Activated CD4-positive, alpha-beta T cell treated with anti-CD3 and anti-CD28 coated beads, Interleukin-2, amount 10 ng/mL, durations not matched to agents 24 days and 14 days (primary cell): ENCODE measurements around the gene VWF. TPM values are rescaled to one million over a fixed set of nuclear protein-coding genes. Genes with fewer than 3 reads are reported as not detected.

Experiments used
- DNase-seq: peaks from one replicate; pipeline ENCODE4 v3.0.0; 2022
- H3K27ac Mint-ChIP-seq: one replicate; pipeline ENCODE4 v1.8.0; 2022; ENCODE audit warnings: mild to moderate bottlenecking, mixed read lengths
- H3K27me3 Mint-ChIP-seq: one replicate; pipeline ENCODE4 v1.8.0; 2022; ENCODE audit warnings: mixed read lengths
- H3K36me3 Mint-ChIP-seq: one replicate; pipeline ENCODE4 v1.8.0; 2022; ENCODE audit warnings: low read depth, mild to moderate bottlenecking, mixed read lengths
- H3K4me1 Mint-ChIP-seq: one replicate; pipeline ENCODE4 v1.8.0; 2021; ENCODE audit warnings: mixed read lengths
- H3K4me3 Mint-ChIP-seq: one replicate; pipeline ENCODE4 v1.8.0; 2022; ENCODE audit warnings: mild to moderate bottlenecking, moderate library complexity, mixed read lengths
- H3K9me3 Mint-ChIP-seq: one replicate; pipeline ENCODE4 v1.8.0; 2021; ENCODE audit warnings: mixed read lengths
- intact Hi-C: fragments of 100-400 bp; cut with micrococcal nuclease; formaldehyde crosslinking; loops from one replicate; pipeline ENCODE4 v1.15.1; 2023
- total RNA-seq: library from RNA; stranded (reverse); gene quantifications from 2 replicates; pipeline ENCODE4 v1.2.3, GENCODE V29; 2022

Gene VWF
- total RNA-seq, 1 donor from 2014 or later, result not detected

GRCh38 chr12:6059860-6060565 lies 64.5 kb downstream of the VWF start:
- intact Hi-C loops, result loop anchor here (5.0 kb wide), 1 partner anchor 137 kb away; no protein-coding TSS in a partner anchor

GRCh38 chr12:6059221-6059620 lies 65.2 kb downstream of the VWF start:
- intact Hi-C loops, result no loop called here
- H3K4me1 Mint-ChIP-seq, result peaks cover 2% of the 10 kb centered on the region

More at GRCh38 chr12:6059860-6060565, 64.5 kb downstream of the VWF start:
- Mint-ChIP-seq H3K9me3 (no peaks in the 10 kb centered on the region), H3K4me1 (peaks cover 2% of the 10 kb centered on the region), H3K27me3 (peaks cover 13% of the 10 kb centered on the region), H3K27ac (no peak overlapping the region), H3K36me3 (no peaks in the 10 kb centered on the region), H3K4me3 (no peak overlapping the region)
- DNase-seq, result no peak

DNA sequence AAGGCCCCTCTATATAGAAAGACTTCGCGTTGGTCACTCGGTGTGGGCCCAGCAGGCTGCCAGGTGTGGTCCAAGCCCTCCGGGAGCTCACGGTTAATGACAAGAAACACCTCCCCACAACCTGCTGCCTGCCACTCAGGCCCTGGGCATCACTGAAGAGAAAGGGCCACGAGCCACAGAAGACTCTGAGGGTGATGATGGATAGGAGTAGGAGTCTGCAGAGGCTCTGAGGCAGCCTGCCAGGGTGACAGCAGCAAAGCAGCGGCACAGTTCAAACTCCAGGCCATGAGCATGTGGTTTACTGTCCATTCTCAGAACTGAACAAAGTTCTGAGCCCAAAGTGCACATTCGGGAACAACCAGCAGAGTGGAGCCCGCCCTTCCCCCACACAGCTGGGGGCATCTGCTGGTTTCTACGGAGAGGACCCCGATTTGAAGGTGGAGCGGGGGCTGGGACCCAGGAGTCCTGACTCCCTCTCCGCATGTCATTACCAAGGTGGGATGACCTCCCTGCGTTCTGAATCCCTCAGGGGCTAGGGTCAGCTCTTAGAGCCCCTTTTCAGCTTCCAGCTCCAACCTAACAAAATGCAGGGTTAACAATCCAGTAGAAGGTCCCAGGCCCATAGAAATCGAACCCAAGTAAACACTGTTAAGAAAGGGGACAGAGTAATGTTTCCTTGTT lies 65.8 kb downstream of the VWF start:
- no peak for DNase-seq
- intact Hi-C loops, result no loop called here
- Mint-ChIP-seq H3K9me3 (no peaks in the 10 kb centered on the region), H3K27ac (no peak overlapping the region), H3K27me3 (peaks cover 14% of the 10 kb centered on the region), H3K36me3 (no peaks in the 10 kb centered on the region), H3K4me1 (peaks cover 2% of the 10 kb centered on the region), H3K4me3 (no peak overlapping the region)

More at GRCh38 chr12:6059221-6059620, 65.2 kb downstream of the VWF start:
- Mint-ChIP-seq H3K4me3 (no peak overlapping the region), H3K9me3 (no peaks in the 10 kb centered on the region), H3K27ac (no peak overlapping the region), H3K36me3 (no peaks in the 10 kb centered on the region), H3K27me3 (peaks cover 13% of the 10 kb centered on the region)
- DNase-seq, result no peak

DNA sequence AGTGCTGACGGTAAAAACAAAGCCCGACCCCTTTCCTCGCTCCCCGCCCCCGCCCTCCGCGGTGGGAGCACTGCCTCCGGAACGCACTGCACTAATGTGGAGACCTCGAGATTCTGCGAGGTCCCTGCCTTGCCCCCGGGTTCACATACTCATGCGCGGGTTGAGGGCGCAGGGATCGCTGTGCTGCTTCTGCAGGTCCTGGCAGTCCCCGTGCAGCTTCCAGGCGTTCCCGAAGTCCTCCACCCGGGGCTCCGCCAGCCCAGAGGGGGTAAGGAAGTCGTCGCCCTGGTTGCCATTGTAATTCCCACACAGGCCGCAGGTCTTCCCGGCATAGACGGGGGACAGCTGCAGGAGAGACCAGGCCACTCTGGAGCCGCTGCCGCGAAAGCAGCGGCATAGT lies 66.8 kb downstream of the VWF start:
- no peak for DNase-seq
- Mint-ChIP-seq H3K27me3 (peaks cover 13% of the 10 kb centered on the region), H3K4me3 (no peak overlapping the region)

DNA sequence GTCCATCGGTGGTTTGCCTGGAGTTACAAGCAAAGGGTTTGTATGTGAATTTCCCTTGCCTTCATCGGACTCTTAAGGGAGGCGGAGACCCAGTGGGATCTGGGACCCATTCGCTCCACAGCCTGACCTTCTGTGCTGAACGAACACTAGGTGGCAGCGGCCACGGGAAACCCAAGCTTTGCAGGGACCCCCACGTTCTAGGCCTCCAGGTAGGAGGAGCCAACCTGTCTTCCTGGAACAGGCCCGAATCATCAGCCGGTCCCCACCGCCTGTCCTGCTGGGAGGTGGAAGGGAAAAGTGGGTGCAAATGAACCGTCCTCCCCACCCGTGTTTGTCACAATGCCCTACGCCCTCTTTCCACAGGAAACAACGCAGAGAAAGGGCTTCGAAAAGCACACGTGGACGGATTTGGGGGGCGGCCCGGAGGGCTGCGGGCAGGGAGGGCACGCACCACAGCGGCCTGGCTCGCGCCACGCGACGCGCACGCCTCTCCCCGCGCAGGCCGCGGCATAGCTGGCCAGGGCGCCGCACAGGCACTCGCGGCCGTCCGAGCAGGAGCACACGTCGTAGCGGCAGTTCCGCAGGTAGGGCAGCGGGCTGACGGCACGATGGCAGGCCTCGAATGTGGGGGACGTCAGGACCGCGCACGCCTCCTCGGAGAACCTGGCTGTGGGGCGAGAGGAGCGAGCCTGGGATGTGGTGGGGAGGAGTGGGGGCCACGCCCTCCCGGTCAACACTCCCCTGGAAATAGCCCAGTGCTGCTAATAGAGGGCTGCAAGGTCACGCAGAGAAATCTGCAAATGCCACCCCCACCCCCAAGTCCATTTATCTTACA lies 67.8 kb downstream of the VWF start:
- Mint-ChIP-seq H3K9me3 (no peaks in the 10 kb centered on the region), H3K4me1 (no peaks in the 10 kb centered on the region), H3K27me3 (peaks cover 13% of the 10 kb centered on the region), H3K4me3 (no peak overlapping the region), H3K27ac (no peak overlapping the region), H3K36me3 (no peaks in the 10 kb centered on the region)
- no peak for DNase-seq
- intact Hi-C loops, result no loop called here

More for the DNA sequence above, 66.8 kb downstream of the VWF start:
- no peaks in the 10 kb centered on the region for H3K9me3 Mint-ChIP-seq
- H3K27ac Mint-ChIP-seq, result no peak overlapping the region
- H3K4me1 Mint-ChIP-seq, result no peaks in the 10 kb centered on the region
- no peaks in the 10 kb centered on the region for H3K36me3 Mint-ChIP-seq
- intact Hi-C loops, result no loop called here

- intact Hi-C loops, result no loop called here
- Mint-ChIP-seq H3K27ac (no peak overlapping the region), H3K4me1 (no peaks in the 10 kb centered on the region), H3K27me3 (peaks cover 10% of the 10 kb centered on the region), H3K9me3 (no peaks in the 10 kb centered on the region), H3K4me3 (no peak overlapping the region), H3K36me3 (no peaks in the 10 kb centered on the region)
- no peak for DNase-seq
Measured at GRCh38 chr12:6053541-6053940, 70.9 kb downstream of the VWF start.

- no peak overlapping the region for H3K27ac Mint-ChIP-seq
- no peaks in the 10 kb centered on the region for H3K36me3 Mint-ChIP-seq
- no peaks in the 10 kb centered on the region for H3K4me1 Mint-ChIP-seq
- H3K9me3 Mint-ChIP-seq, result no peaks in the 10 kb centered on the region
- intact Hi-C loops, result no loop called here
- no peak overlapping the region for H3K4me3 Mint-ChIP-seq
- no peak for DNase-seq
- H3K27me3 Mint-ChIP-seq, result peaks cover 10% of the 10 kb centered on the region
Measured at GRCh38 chr12:6052940-6053329, 71.5 kb downstream of the VWF start.

DNA sequence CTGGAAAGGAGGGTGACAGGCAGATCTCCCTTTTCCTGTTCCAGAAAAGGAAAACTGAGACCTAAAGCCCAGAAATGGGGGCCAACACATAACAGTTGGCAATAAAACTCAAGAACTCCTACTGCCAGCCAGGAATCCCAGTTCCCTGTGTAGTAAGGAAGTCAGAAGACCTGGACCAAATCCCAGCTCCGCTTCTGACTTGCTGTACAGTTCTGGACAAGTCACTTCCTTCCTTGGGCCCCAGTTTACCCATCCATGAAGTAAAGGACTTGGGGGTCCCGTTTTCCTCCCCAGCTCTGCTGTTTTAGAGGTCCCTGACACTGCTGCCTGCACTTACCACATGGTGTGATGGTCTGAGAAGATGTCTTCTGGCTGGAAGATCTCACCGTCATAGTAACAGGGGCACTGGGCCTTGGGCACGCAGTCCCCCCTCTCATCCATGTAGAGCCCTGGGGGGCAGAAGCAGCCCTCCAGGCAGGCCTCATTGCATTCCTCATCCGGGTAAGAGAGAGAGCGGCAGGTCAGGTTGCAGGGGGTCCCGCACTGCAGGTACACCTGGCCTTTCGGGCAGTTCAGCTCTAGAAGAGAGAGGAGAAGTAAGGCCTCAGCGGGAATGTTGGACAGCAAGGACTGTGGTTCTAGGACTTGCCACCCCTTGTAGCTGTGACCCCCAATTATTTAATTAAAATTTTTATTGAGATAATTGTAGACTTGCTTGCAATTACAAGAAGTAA lies 72.1 kb downstream of the VWF start:
- no peaks in the 10 kb centered on the region for H3K36me3 Mint-ChIP-seq

GRCh38 chr12:6049992-6050391 lies 74.5 kb downstream of the VWF start:
- no peaks in the 10 kb centered on the region for H3K9me3 Mint-ChIP-seq
- H3K27me3 Mint-ChIP-seq, result peaks cover 4% of the 10 kb centered on the region
- intact Hi-C loops, result no loop called here
- H3K36me3 Mint-ChIP-seq, result no peaks in the 10 kb centered on the region
- no peak for DNase-seq
- H3K4me3 Mint-ChIP-seq, result no peak overlapping the region
- no peaks in the 10 kb centered on the region for H3K4me1 Mint-ChIP-seq
- no peak overlapping the region for H3K27ac Mint-ChIP-seq

More for the DNA sequence above, 72.1 kb downstream of the VWF start:
- H3K4me1 Mint-ChIP-seq, result no peaks in the 10 kb centered on the region
- H3K27ac Mint-ChIP-seq, result no peak overlapping the region
- no peak overlapping the region for H3K4me3 Mint-ChIP-seq
- H3K27me3 Mint-ChIP-seq, result peaks cover 10% of the 10 kb centered on the region
- H3K9me3 Mint-ChIP-seq, result no peaks in the 10 kb centered on the region
- DNase-seq, result no peak
- intact Hi-C loops, result no loop called here

DNA sequence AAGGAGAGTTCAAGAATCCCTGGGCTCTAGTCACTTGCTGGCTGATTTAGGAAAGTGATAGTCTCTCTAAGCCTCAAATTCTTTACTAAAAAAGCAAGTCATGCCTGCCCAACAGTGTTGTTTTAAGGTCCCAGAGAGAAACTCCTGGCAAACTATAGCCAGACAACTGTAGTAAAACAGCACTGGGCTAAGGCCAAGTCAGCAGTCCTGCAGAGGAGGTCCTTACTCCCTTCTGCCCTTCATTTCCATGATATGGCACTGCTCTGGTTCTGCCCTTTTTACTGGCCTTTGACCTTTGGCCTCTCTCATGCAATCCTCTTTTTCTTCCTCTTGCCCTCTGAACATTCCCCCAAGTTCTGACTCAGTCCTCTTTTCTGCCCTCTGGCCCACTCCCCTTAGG lies 74.9 kb downstream of the VWF start:
- Mint-ChIP-seq H3K9me3 (no peaks in the 10 kb centered on the region), H3K36me3 (no peaks in the 10 kb centered on the region), H3K27me3 (peaks cover 4% of the 10 kb centered on the region), H3K27ac (no peak overlapping the region), H3K4me1 (no peaks in the 10 kb centered on the region), H3K4me3 (no peak overlapping the region)
- intact Hi-C loops, result no loop called here
- DNase-seq, result no peak

DNA sequence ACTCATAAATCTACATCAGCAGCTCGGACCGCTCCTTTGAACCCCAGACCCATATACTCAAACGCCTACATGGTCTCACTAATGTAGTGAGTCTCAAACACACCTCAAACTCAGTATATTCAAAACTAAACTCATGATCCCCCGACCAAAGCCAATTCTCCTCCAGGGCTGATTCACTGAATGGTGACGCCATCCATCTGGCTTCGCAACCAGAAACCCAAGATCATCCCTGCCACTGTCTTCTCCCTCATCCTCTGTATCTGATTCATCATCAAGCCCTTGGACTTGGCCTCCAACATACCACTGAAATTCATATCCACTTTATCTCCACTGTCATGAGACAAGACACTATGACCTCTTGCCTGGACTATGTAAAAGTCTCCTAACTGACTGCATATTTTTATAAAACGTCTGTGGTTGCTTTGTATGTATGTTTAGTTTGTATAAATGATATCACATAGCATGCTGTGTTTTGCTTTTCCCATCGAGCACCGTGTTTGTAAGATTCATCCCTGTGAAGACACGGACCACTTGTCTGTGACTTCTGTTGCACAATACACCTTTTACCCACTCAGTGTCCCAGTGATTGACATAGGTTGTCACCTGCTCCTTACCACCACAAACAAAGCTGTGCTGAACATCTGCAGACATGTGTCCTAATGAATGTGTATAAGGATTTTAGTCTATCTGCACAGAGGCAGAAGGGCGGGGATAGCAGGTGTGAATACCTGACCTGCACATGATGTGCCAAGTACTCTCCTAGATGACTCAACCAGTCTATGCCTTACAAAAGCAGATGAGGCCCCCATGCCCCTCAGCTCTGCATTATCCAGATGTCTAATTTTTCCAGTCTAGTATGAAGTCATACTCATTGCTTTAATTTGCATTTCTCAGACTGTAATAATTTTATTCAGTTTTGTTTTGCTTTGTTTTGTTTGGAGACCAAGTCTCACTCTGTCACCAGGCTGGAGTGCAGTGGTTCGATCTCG lies 76.9 kb downstream of the VWF start:
- Mint-ChIP-seq H3K36me3 (no peaks in the 10 kb centered on the region), H3K4me1 (no peaks in the 10 kb centered on the region), H3K9me3 (no peaks in the 10 kb centered on the region), H3K27ac (no peak overlapping the region), H3K27me3 (peaks cover 2% of the 10 kb centered on the region), H3K4me3 (no peak overlapping the region)
- intact Hi-C loops, result no loop called here
- DNase-seq, result no peak

- H3K36me3 Mint-ChIP-seq, result no peaks in the 10 kb centered on the region
- H3K4me1 Mint-ChIP-seq, result no peaks in the 10 kb centered on the region
- no peaks in the 10 kb centered on the region for H3K9me3 Mint-ChIP-seq
- intact Hi-C loops, result no loop called here
- no peak for DNase-seq
- peaks cover 2% of the 10 kb centered on the region for H3K27me3 Mint-ChIP-seq
- no peak overlapping the region for H3K4me3 Mint-ChIP-seq
- no peak overlapping the region for H3K27ac Mint-ChIP-seq
Measured at GRCh38 chr12:6046511-6047180, 77.8 kb downstream of the VWF start.
